Stimulated activated CD8-positive, alpha-beta memory T cell treated with anti-CD3 and anti-CD28 coated beads, Interleukin-4, amount 100 ng/mL, for 48 hours (primary cell): ENCODE results near the gene BEGAIN.

Experiments used
- DNase-seq: peaks from one replicate; pipeline ENCODE4 v3.0.0-alpha.2; 2020

Gene BEGAIN, protein sequence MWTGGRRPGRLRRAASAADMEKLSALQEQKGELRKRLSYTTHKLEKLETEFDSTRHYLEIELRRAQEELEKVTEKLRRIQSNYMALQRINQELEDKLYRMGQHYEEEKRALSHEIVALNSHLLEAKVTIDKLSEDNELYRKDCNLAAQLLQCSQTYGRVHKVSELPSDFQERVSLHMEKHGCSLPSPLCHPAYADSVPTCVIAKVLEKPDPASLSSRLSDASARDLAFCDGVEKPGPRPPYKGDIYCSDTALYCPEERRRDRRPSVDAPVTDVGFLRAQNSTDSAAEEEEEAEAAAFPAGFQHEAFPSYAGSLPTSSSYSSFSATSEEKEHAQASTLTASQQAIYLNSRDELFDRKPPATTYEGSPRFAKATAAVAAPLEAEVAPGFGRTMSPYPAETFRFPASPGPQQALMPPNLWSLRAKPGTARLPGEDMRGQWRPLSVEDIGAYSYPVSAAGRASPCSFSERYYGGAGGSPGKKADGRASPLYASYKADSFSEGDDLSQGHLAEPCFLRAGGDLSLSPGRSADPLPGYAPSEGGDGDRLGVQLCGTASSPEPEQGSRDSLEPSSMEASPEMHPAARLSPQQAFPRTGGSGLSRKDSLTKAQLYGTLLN

DNA sequence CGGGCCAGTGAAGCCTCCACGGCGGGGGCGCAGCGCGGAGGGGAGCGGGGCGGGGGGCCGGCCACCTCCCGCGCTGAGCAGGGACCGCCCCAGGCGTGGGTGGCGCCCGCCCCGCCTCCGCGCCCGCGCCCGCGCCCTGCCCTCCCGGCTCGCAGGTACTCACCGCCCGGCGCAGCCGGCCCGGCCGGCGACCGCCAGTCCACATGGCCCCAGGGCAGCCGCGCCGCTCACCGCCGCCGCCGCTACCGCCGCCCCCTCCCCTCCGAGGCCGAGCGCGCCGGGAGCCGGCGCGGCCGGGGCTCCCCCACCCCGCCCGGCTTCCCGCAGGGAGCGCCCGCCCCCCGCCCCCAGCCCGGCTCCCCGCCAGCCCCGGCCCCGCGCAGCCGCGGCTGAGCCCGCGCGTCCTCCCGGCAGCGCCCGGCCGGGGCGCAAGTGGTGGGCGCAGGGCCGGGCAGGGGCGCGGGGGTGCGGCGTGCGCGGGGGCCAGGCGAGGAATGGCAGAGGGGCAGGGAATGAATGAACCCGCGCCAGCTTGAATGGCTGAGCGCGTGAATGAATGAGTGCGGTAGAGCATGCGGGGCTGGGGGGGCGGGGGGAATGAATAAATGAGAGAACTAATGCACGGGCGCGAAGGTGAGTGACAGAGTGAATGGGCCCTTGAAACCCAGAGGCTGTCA is at the start of gene BEGAIN:
TSS of gene BEGAIN (minus strand) at position 332 of the 677 bp plus-strand sequence. CDS start at position 205, 127 bp downstream.
- peak; percentile 38 for DNase-seq

GRCh38 chr14:100636559-100636958 is 49.3 kb upstream of the BEGAIN start:
- DNase-seq: no peak

DNA sequence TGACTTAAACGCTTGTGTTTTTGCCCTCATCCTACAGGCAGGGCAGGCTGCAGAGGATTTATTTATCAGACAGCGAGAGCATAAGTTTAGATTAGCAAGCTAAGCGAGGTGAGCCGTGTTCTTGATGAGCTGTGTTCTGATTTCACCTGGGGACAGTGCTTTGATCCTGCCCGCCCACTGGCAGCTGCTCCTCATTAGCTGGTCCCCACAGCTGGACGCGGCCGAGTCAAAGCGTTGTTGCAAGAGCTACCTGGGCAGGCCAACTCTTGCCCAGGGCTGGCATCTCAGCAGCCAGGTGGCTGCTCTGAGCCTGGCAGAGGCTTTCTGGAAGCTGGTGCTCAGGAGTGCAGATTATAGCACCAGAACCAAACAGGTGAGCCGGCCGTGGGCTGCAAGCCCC is 46.8 kb upstream of the BEGAIN start:
- DNase-seq: no peak

- no peak for DNase-seq
Measured at GRCh38 chr14:100633406-100633805, 46.2 kb upstream of the BEGAIN start.

DNA sequence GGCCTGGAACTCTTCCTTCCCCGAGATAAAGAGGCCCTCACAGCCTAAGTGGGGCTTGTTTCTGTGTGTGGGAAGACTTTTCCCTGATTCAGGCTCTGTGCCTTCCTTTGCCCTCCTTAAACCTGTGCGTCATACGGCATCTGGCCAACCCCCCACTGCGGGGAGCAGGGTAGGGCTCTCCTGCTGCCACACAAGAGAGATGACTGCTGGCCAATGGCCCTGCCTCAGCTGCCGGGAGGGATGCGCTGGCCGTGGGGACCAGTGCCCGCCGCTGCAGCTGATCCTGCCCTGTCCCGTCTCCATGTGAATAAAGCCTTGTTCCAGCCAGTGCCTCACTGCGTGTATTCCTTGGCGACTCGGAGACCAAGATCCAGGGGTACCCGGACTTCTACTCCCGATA is 42.5 kb upstream of the BEGAIN start:
- no peak for DNase-seq

DNA sequence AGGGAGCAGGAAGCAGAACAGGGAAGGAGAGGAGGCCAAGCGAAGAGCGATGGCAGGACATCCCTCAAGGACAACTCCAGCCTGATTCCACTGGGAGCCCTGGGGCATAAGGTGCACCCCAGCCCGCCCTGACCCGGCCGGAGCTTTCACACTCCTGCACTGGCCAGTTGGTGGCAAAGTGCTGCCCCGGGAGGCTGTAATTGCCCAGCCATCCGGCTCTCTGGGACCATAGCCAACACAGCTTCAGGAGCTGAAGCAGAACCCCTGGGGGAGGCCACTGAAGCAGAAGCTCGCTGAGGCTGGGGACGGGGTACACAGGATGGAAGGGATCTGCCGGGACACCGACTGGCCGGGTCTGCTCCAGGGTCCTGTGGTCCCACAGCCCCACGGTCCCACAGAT is 41.9 kb upstream of the BEGAIN start:
- no peak for DNase-seq

DNA sequence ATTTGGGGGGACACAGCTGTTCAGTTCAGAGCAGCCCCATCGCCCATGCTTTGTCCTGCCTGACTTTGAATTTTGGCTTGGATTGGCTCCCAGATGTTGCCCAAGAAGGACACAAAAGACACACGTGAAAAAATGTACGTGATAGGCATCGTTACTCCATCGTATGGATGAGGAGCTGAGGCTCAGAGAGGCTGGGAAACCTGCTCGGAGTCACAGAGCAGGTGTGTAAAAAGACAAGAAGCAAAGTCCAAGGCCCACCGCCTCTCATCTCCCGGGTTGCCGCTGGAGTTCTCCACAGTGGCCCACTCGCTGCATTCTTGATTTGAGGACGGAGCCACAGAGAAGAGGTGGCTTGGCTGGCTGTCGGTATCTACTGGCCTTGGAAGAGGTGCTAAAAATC is 41.0 kb upstream of the BEGAIN start:
- no peak for DNase-seq

DNA sequence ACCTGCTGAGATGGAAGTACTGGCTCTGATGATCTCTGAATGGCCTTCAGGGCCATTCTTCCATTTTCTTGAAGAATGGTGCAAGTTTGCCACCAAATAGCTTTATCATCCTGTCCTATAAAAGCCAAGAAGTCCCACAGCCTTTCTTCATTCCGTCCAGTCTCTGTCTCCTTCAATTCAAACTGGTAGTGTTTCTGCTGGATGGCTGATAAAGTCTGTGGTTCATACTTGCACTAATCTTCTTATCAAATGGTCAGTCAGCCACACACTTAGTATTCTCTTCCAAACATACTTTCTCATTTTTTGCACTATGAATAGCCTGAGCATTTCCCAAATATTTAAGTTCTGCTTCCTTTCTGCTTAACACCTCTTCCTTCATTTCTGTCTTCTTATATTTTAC is 39.4 kb upstream of the BEGAIN start:
- no peak for DNase-seq

DNA sequence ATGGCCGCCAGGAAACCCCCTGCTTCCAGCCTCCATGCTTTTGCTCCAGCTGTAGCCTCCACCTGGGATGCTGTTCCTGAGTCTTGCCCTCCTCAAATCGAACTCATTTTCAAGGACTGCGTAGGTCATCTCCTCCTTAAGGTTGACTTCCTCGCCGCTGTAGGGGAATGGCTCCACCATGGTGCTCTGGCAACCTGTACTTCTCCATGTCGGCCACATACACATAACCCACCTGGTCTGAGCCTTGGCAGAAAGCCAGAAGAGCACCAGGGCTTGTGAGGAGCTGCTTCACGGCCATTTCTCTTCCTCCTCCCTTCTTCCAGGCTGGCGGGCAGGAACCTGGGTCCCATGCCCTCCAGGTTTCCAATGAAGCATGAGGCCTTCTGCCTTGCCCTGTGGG is 36.7 kb upstream of the BEGAIN start:
- DNase-seq: no peak

- no peak for DNase-seq
Measured at GRCh38 chr14:100623557-100623956, 36.3 kb upstream of the BEGAIN start.

DNA sequence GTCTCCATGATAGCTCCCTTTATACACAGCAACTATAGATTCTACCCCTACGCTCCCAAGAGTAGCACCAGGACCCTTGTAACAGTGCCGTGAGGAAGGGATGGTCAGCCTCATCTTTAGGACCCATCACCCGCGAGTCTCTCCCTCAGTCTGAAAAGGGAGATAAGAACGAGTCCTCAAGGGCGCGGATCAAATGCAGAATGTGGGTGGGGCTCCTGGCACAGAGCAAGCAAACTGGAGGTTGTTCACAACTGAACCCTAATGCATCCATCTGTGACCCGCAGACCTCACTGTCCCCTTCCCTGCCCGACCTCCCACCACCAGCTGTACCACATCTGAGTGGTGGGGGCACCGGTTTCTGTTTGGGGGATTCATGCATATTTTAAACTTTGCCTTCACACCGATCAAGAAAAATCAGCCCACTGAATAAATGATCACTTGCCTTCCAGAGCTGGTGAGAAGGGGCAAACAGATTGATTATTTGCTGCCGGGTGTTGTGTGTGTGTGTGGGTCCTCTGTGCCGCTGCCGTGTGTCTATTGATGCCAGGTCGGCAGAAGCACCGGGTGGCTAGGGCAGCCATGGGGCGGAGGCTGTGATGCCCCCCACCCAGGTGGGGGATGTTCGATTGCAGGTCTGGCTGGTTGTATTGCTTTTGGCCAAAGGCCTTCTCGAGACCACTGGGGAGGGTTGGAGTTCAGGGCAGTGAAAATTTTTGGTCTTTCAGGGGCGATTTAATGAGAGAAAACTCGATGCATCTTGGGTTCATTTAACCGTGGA is 35.7 kb upstream of the BEGAIN start:
- DNase-seq: no peak

DNA sequence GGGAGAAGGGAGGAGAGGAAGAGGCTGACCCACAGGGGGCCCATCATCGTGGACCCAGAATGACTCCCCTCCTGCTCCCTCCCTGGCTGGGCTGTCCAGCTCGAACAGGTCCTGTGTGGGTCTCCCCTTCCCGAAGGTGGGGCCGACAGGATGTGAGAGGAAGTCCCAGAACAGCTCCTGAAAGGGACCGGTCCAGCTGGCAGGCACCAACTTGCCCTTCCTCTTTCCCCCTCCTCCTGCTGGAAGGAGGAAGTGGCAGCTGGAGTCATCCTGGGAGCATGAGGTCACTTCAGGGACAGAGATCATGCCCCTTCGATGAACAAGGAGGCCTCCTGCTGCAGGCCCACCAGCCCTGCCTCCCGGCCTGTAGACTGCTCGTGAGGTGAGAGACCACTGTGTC is 35.0 kb upstream of the BEGAIN start:
- no peak for DNase-seq

GRCh38 chr14:100621806-100622205 is 34.6 kb upstream of the BEGAIN start:
- DNase-seq: no peak

- DNase-seq: no peak
Measured at GRCh38 chr14:100620255-100621100, 33.3 kb upstream of the BEGAIN start.

- no peak for DNase-seq
Measured at GRCh38 chr14:100619396-100620254, 32.4 kb upstream of the BEGAIN start.

DNA sequence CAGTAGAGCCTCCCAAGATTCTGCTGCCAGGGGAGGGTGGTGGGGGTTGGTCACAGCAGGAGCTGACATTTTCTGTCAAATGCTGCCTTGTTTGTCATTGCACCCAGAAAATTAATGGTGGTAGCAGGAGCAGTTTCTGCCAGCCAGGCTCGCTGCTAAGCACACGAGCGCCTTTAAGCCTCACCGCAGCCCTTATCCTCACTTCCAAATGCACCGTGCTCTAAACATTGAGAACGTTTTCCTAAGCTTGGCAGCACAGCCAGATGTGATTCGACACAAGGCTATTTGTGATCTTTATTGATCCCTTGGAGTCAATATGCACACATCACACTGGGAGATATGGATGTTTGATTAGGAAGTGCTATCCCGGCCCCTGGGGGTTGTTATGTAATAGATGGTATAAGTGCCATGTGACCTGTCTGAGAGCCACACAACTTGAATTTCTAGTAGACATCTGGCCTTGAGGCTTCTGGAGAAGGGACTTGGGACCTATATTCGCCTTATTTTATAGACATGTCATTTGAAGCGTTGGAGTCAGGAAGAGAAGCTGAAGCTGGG is 31.6 kb upstream of the BEGAIN start:
- DNase-seq: no peak

- no peak for DNase-seq
Measured at GRCh38 chr14:100618318-100618693, 31.1 kb upstream of the BEGAIN start.

GRCh38 chr14:100617410-100618317 is 30.4 kb upstream of the BEGAIN start:
- no peak for DNase-seq

GRCh38 chr14:100616854-100617409 is 29.7 kb upstream of the BEGAIN start:
- DNase-seq: no peak
